HG02840 (cell line): ENCODE results near the gene CCL8.
"Not testable (repeated sequence)": the region's sequence is repeated elsewhere in the genome, so short reads cannot be mapped to it uniquely, and the experiment has no call there.

ENCODE experiments used
- ATAC-seq: cut with Tn5 transposase; IDR thresholded peaks from one replicate; pipeline ENCODE4 v1.9.1; 2021; ENCODE audit warnings: mild to moderate bottlenecking, moderate library complexity, moderate number of reproducible peaks; ENCODE audit not compliant: unreplicated experiment, low FRiP score

The CCL8 gene

GRCh38 chr17:34312080-34312479 lies 7.2 kb upstream of the CCL8 start:
- no peak for ATAC-seq

GRCh38 chr17:34313164-34313563 lies 6.1 kb upstream of the CCL8 start:
- no peak for ATAC-seq

DNA sequence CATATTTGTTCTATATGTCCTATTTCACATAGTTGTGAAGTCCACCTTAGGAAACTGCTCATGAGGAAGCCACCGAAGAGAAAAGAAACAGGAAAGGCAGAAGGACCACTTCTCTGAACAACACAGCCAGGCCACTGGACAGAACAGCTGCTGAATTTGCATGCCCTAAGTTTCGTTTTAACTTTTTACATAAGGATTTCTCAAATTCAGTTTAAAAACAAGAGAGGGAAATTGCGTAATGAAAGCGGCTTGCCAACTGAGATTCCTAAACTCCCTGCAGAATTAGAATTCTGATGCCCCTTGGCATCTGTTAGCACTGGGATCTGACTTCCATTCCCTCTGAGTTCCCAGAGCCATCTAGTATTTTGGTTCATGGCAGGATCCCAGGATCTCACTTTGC lies 5.0 kb upstream of the CCL8 start:
- ATAC-seq = no peak

GRCh38 chr17:34318474-34318873 lies 761 bp upstream of the CCL8 start:
- ATAC-seq = no peak

- ATAC-seq = no peak
Measured at GRCh38 chr17:34321964-34322363, 2.7 kb downstream of the CCL8 start.

- ATAC-seq = not testable (repeated sequence)
Measured at GRCh38 chr17:34327580-34327979, 8.3 kb downstream of the CCL8 start.

DNA sequence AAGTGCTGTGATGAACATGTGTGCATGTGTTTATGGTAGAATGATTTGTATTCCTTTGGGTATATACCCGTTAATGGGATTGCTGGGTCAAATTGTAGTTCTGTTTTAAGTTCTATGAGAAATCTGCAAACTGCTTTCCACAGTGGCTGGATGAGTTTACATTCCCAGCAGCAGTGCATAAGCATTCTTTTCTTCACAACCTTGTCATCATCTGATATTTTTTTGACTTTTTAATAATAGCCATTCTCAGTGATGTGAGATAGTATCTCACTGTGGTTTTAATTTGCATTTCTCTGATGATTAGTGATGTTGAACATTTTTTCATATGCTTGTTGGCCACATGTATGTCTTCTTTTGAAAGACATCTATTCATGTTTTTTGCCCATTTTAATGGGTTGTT lies 18.5 kb downstream of the CCL8 start:
- no peak for ATAC-seq

DNA sequence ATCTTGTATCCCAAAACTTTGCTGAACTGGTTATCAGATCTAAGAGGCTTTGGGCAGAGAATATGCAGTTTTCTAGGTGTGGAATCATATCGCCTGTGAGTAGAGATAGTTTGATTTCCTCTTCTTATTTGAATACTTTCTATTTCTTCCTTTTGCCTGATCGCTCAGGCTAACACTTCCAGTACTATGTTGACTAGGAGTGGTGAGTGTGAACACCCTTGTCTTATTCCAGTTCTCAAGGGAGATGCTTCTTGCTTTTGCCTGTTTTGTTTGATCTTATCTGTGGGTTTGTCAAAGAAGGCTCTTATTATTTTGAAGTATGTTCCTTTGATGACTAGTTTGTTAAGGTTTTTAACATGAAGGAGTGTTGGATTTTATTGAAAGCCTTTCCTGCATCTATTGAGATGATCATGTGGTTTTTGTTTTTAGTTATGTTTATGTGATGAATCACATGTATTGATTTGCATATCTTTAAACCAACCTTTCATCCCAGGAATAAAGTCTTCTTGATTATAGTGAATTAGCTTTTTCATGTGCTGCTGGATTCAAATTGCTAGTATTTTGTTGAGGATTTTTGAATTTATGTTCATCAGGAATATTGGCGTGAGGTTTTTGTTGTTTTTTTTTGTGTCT lies 20.0 kb downstream of the CCL8 start:
- no peak for ATAC-seq

DNA sequence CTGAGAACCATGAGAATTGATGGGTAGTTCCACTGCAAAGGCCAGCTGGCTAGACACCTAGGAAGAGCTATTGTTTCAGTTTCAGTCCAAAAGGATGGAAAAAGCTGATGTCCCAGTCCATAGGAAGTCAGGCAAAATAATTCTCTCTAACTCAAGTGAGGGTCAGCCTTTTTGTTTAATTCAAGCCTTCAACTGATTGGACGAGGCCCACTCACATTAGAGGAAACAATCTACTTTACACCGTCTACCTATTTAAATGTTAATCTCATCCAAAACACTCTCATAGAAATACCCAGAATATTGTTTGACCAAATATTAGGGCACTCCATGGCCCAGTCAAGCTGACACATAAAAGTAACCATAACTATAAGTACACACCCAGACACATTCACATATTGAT lies 22.7 kb downstream of the CCL8 start:
- ATAC-seq = no peak

DNA sequence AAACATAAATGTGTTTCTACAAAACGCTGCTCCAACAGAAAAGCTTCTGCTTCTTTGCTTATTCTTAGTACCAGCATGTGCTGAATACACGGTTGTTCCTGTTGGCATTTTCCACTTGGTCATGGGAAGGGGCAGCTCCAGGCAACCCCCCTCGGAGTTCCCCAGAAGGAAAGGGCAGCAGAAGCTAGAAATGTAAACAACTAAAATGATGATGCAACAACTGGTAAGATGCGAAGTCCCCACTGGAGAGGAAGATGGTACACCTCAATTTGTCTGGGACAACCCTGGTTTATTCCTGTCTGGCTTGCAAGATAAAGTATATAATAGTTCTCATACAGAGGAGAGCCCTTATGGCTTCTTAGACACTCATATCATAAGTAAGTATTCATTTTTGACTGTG lies 27.8 kb downstream of the CCL8 start:
- ATAC-seq = no peak

DNA sequence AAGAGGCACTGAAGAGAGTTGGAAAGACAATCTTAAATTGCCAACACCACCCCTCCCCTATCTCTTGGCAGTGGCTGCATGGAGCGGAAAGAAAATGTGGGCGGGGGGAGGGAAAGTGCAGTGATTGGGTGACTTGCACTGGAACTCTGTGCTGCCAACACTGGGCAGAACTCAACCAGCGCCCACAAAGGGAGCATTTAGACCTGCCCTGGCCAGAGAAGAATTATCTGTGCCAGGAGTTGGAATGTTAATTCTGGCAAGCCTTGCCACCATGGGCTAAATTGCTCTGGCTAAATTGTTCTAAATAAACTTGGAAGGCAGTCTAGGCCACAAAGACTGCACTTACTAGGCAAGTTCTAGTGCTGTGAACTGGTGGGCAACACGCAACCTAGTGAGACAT lies 30.5 kb downstream of the CCL8 start:
- ATAC-seq = no peak

DNA sequence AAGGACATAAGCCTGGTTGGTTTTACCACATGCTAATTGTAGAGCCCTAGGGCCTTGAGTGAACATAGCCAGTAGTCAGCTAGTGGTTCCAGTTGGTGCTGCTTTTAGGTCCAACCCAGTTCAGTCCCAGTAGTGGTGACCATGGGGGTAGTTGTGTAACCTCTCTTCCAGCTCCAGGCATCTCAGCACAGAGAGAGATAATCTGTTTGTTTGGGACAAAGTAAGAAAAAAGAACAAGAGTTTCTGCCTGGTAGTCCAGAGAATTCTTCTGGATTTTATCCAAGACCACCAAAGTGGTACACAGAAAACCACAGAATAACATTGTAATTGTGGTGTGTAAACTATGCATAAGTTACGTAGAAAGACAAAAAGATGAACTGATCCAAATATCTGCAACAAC lies 31.9 kb downstream of the CCL8 start:
- ATAC-seq = no peak

- no peak for ATAC-seq
Measured at GRCh38 chr17:34352191-34352590, 33.0 kb downstream of the CCL8 start.

DNA sequence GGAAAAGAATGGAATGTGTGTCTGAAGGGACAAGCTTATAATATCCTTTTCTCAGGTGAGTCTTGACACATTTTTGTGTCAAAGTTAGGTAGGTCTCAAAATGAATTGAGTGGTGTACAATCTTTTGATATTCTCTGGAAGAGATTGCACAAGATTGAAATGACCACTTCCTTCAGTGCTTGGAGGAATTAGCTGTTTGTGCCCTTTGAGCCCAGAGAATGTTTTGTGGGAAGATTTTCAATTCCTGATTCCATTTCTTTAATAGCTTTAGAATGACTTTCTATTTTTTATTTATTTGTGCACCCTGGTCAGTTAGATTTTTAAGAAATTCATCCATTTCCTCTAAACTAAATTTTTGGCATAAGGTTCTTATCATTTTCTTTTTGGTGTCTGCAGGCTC lies 35.4 kb downstream of the CCL8 start:
- ATAC-seq = no peak

GRCh38 chr17:34356194-34356593 lies 37.0 kb downstream of the CCL8 start, which contains the start of gene CCL13:
Gene CCL13, plus strand, starts transcription at chr17:34356480. Its CDS starts 47 bp downstream, at chr17:34356527.
- ATAC-seq = no peak

GRCh38 chr17:34357398-34357797 lies 38.2 kb downstream of the CCL8 start:
- no peak for ATAC-seq

GRCh38 chr17:34358631-34359030 lies 39.4 kb downstream of the CCL8 start:
- ATAC-seq = no peak

DNA sequence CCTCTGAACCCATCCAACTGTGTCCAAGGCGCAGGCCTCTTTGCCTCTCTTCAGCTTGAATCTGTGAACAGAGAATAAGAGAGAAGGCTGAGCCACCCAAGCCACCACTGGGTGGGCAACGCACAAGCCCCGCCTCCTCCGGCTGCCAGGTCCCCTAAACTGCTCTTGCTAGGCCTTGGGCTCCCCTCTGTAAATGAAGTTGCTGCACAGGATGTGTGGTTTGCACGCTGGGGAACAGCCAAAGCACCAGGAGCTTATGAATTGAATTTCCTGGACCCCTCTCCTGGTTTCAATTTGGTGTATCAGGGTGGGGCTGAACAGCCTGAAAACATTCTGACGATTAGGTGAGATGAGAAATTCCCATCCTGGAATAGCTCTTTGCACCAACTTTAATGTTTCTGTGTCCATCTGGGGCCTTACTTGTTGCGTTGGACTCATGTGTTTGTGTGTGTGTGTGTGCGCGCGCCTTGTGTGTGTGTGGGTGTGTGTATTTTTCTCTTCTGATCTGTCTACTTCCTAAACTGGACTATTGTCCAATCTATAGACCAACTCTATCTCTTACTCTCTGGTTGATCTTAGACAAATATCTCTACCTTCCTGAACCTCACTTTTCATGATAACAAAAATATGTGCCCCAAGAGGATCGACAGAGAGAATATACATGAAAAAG lies 41.5 kb downstream of the CCL8 start:
- ATAC-seq = no peak

- no peak for ATAC-seq
Measured at GRCh38 chr17:34361478-34362061, 42.3 kb downstream of the CCL8 start.

DNA sequence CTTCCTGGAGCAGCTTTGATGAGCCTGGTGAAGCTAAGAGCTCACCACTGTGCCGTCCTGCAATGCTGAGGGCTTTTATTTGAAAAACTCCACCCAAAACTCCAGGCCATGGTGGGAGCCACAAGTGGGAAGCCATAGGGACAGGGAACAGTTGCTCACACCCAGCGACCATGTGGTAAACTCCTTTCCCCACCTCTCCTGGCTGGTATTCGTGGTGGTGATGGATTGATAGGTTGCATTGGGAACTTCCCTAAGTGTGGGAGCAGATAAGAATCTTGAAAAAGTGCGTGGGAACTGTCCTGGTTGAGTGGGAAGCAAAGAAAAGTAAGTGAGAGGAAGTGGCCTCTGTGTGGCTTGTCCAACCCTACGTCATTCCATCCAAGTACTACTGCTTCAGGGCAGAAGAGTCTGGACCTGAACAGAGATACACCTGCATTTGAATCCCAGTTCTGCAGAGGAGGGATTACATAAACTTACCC lies 44.0 kb downstream of the CCL8 start, which contains the start of gene CCL1:
CCL1 (minus strand) TSS at position 51 of the 479 bp plus-strand sequence. CDS start 72 bp downstream, outside the sequence.
- ATAC-seq = no peak

GRCh38 chr17:34364751-34365150 lies 45.5 kb downstream of the CCL8 start:
- no peak for ATAC-seq

- ATAC-seq = no peak
Measured at GRCh38 chr17:34365340-34365739, 46.1 kb downstream of the CCL8 start.
